NCI-H748 (cell line): Measurements from ENCODE around the gene AQP2.
A peak's percentile ranks its signal among the peaks of the same experiment; 100 is the strongest.

ENCODE experiments used
- DNase-seq: peaks from one replicate; lab custom pipeline; 2025; ENCODE audit not compliant: unreplicated experiment; lab: John Stamatoyannopoulos, UW

Gene AQP2, protein sequence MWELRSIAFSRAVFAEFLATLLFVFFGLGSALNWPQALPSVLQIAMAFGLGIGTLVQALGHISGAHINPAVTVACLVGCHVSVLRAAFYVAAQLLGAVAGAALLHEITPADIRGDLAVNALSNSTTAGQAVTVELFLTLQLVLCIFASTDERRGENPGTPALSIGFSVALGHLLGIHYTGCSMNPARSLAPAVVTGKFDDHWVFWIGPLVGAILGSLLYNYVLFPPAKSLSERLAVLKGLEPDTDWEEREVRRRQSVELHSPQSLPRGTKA

GRCh38 chr12:49950273-49951251 lies at the start of gene AQP2:
AQP2 (plus strand) TSS chr12:49950737; CDS start chr12:49950831, 94 bp downstream.
- no peak for DNase-seq

GRCh38 chr12:49901026-49901425 lies 49.5 kb upstream of the AQP2 start:
- no peak for DNase-seq

DNA sequence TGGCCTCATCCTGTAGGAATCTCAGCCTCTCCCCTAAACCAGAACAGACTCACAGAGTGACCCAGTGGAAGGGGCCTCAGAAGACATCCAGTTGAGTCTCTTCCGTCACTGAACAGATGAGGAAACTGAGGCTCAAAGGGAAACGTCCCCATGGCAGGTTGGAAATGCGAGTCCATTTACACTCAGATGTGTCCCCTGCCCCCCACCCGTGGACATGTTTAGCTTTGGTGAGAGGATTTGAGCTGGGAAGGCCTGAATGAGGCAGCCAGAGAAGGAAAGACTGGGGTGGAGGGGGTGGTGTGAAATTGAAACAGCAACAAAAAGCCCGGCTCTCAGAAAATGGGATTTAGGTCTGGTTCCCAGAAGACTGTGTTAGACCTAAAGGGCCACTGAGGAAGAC lies 48.6 kb upstream of the AQP2 start:
- DNase-seq: no peak

DNA sequence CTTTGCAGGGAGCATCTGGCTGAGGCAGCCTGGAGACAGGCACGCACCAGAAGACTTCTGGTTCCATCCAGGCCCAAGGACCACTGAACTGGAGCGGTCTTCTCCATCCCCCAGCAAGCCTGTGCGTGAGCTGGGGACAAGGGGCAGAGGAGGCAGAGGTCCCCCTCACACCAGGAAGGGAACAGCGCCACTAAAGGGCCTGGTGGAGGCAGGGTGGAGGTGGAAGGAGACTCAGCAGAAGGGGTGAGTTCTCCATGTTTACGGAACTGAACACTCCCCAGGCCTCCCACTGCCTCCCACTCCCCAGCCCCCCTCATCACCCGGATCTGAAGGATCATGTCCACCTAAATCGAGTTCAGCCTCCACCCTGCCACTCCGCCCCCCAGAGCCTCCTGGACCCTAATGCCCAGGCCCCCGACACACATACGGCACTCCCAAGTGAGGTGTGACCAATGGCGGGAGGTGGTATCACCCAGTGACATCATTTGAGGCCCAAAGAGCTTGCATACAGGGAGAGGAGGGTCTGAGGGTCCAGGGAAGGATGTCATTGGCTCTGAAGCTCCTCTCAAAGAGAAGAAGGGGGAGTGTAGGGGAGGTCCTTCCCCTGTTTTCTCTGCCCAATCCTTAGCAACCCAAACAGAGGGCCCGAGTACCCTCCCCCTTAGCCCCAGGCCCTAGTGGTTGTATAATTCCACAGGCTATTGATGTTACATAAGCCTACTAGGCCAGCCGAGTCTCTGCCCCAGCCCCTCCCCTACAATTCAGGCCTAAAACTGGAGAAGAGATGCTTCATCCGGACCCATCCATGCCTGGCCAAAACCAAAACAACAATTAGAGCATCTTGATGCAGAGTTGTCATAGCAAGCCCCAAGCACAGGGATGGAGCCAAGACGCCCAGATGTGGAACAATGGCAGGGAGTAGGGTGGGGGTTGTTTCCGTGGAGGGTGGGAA lies 47.9 kb upstream of the AQP2 start:
- no peak for DNase-seq

- no peak for DNase-seq
Measured at GRCh38 chr12:49903351-49903699, 47.2 kb upstream of the AQP2 start.

DNA sequence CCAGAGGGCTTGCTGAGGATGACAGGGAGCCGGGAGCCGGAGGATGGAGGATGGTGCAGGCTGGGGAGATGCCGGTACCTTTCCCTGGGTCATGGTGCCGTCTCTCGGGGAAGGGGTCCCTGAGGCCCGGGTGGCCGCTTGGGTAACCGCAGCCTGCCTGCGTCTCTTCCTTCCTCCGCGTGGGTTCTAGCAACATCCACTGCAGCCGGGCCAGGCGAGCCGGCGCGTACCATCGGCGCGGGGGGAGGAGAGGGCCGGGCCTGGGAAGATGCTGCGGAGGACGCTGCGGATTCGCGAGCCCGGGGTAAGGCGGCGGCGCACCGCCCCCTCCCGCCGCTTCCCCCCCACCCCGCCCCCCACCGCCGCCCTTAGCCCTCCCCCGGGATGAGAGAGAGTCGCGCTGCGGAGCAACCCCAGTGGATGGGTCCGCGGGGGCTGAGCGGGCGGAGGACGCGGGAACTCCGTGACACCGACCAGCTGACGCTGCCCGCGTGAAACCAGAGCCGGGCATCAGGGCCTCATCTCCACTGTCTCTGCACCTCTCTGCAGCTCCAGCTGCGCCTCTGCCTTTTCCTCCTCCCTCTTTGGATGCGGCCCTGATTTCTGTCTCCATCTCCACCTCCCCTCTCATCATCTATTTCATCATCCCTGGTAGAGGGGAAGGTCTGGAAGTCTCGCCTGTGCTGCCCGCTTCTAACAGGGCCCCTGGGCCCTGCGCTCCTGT lies 46.7 kb upstream of the AQP2 start, which contains the start of gene FAIM2:
FAIM2 (minus strand) TSS at position 201 of the 724 bp plus-strand sequence; CDS start at position 93, 108 bp downstream.
- peak; percentile 82 for DNase-seq

- no peak for DNase-seq
Measured at GRCh38 chr12:49904601-49905000, 45.9 kb upstream of the AQP2 start.

- no peak for DNase-seq
Measured at GRCh38 chr12:49905718-49906314, 44.7 kb upstream of the AQP2 start.

- no peak for DNase-seq
Measured at GRCh38 chr12:49907352-49907751, 43.2 kb upstream of the AQP2 start.

- DNase-seq: no peak
Measured at GRCh38 chr12:49909356-49909755, 41.2 kb upstream of the AQP2 start.

GRCh38 chr12:49909826-49910225 lies 40.7 kb upstream of the AQP2 start:
- DNase-seq: no peak

DNA sequence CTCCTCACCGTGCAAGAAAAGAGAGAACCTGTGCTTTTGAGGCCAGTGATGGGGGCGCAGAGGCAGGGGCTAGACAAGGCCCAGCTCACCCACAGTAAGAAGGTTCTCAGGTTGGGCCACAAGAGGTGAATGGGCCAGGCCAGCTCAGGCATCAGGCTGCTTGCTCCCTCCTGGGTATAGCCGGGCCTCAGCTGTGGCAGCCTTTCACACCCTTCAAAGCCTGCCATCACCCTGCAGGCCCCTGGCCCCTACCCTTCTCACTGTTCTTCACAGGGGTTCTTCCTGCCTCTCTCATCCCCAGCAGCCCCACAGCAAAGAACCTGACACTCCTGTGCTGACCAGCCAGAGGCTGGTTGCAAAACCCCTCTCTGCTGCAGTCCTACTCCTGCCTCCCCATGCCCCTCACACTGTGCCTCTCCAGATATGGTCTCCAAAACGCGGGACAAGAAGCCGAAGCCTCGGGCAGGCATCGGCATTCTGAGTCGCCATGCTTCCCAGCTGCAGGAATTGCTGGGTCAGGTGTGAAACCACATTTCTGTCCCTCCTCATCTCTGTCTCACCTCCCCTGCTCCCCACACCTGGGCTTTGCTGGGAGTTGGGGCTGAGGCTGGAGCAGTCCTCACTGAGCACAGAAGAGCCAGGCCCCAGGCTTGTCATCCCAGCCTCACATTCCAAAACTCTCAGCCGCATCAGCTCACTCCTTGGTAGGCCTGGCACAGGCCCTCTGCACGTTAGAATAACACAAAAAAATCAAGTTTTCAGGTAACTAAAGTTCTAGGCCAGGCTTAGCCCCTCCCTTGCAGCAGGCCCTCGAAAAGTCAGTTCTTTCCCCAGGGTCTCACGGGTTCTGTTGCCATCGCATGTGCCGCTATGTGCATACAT lies 40.0 kb upstream of the AQP2 start:
- no peak for DNase-seq

DNA sequence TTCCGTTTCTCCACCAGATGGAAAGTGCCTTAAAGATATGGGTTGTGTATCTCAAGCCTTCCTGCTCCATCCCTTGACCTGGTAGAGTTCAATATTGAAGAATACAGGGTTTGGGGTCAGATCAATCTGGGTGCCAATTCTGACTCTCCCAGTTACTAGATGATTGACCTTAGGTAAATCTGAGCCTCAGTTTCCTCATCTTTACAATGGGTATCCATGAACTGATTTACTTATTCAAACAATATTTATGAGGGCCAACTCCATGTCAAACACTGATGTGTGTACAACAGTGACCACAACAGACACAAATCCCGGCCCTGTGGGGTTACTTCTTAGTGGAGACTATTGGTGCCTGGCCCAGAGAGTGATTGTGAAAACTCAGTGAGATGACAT lies 39.3 kb upstream of the AQP2 start:
- DNase-seq: no peak

DNA sequence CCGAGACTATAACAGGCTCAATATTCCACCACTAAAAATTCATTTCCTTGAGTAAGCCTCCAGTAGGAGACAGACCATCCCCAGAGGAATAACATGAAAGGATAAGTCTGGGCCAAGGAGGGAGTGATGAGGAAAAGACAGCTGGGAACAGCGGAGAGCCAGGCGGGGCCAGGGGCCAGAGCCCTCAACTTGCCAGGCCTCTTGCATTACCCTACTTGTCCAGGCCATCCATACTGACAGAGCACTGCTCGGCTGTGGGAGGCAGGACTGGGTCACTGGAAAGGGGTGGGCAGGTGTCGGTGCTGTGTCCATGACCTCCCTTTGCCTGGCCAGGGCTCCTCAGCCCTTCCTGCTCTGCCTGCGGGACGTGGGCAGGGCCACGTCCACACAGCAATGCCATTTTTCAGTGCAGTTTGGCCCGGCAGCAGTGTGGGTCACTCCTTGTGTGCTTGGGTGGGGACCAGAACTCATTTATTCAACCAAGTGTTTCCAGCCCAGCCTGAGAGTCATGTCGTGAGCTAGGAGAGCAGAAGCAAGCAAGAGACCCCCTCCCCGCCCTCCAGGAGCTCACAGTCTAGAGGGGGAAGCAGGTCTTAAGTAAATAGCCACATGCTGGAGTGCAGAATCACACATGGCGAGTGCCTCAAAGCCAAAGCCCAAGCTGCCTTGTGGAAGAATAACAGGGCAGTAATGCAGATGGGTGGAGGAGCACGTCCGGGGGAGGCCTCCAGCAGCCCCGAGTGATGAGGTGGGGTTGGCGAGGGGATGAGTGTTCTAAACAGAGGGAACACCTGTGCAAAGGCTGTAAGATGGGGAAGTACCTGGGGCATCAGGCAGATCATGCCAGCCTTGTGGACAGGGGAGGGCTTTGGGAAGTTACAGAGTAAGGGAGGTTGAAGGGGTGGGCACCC lies 37.9 kb upstream of the AQP2 start:
- DNase-seq: no peak

DNA sequence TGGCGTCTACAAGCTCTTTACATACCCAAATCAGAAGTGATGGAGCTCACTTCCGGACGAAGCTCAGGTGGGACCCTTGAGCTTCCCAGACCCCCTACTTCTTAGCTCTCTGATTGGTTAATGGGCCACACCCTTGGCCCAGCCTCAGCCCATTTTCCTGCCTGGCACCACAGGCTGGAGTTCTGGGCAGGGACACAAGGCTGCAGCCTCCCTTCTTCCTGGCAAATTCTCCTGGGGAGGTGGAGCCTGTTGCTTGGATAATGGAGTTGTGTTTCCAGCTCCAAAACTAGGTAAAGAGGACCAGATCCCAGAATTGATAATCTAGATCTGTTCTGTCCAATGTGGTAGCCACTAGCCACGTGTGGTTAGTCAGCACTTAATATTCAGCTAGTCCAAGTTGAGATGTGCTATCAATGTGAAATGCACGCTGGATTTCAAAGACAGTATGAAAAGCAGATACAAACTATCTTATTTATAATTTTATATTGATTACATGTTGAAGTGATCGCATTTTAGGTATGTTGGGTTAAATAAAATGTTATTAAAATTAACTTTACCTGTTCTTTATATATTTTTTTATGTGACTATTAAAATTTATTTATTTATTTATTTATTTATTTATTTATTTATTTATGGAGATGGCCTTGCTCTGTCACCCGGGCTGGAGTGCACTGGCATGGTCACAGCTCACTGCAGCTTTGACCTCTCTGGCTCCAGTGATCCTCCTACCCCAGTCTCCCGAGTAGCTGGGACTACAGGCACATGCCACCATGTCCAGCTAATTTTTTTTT lies 34.2 kb upstream of the AQP2 start:
- DNase-seq: no peak

GRCh38 chr12:49917166-49917787 lies 33.3 kb upstream of the AQP2 start:
- no peak for DNase-seq

DNA sequence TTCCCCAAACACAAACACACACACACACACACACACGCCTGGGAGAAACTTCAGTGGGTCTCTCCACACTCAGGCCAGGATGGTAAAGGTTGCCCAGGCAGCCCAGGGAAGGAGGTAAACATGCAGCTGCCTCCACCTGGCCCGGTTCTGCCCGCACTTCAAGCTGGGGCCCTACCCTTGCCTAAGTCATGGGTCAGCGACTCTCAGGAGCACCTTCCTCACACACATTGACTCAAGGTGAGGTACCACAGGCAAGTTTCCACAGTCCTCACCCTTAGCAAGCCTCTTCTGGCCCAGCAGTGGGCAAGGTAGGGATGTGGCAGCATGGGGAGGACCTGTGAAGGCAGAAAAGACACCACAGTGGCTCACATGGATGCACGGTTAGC lies 32.8 kb upstream of the AQP2 start:
- no peak for DNase-seq
